Progenitor cell of endocrine pancreas (in vitro differentiated cells): ENCODE measurements around the gene CLSTN3. TPM values are rescaled to one million over a fixed set of nuclear protein-coding genes. Genes with fewer than 3 reads are reported as not detected.

Source experiments
- DNase-seq: peaks from one replicate; pipeline ENCODE4 v3.0.0; 2021; ENCODE audit warnings: low spot score; ENCODE audit not compliant: unreplicated experiment
- H3K27ac Mint-ChIP-seq: 2 replicates; pipeline ENCODE4 v1.8.0; 2021; ENCODE audit warnings: mild to moderate bottlenecking, moderate library complexity, mixed read lengths
- H3K27me3 Mint-ChIP-seq: 2 replicates; pipeline ENCODE4 v1.8.0; 2021; ENCODE audit warnings: mixed read lengths
- H3K36me3 Mint-ChIP-seq: 2 replicates; pipeline ENCODE4 v1.8.0; 2022; ENCODE audit warnings: mixed read lengths; ENCODE audit not compliant: insufficient read depth
- H3K4me1 Mint-ChIP-seq: 2 replicates; pipeline ENCODE4 v1.8.0; 2021; ENCODE audit warnings: low read depth, mixed read lengths
- H3K4me3 Mint-ChIP-seq: 2 replicates; pipeline ENCODE4 v1.8.0; 2021; ENCODE audit warnings: low read depth, mild to moderate bottlenecking, moderate library complexity, mixed read lengths
- H3K9me3 Mint-ChIP-seq: 2 replicates; pipeline ENCODE4 v1.8.0; 2021; ENCODE audit warnings: low read depth, mixed read lengths
- total RNA-seq: library from RNA; stranded (reverse); gene quantifications from 2 replicates; pipeline ENCODE4 v1.2.1, GENCODE V29; 2021
- TF ChIP-seq, protein P1 (sequence below): fragments of 200-600 bp; sonication (generic); IDR thresholded peaks from one replicate; pipeline ENCODE4 v1.5.0; 2021; ENCODE audit warnings: antibody characterized with exemption, mild to moderate bottlenecking; ENCODE audit not compliant: unreplicated experiment

Gene CLSTN3
- total RNA-seq, 1 donor from 2014 or later: 202 TPM

DNA sequence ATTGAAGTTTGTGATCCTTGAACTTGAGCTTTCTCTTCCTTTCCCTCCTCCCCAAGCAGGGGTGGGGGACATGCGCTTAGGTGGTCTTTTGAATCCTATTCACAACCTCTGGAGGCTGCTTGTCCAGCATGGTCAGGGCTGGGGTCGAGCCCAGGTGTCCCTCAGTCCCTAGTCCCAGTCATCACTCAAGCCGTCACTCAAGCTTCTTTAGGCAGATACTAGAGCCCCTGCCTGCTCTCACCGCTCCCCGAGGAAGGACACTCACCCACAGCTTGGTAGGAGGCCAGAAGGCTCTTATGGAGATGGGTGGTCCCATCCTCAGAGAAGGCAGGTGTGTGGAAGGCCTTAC lies 20.6 kb upstream of the CLSTN3 start:
- H3K27me3 Mint-ChIP-seq: no peaks in the 10 kb centered on the region
- peaks cover 24% of the 10 kb centered on the region for H3K36me3 Mint-ChIP-seq
- TF ChIP-seq, protein P1, sequence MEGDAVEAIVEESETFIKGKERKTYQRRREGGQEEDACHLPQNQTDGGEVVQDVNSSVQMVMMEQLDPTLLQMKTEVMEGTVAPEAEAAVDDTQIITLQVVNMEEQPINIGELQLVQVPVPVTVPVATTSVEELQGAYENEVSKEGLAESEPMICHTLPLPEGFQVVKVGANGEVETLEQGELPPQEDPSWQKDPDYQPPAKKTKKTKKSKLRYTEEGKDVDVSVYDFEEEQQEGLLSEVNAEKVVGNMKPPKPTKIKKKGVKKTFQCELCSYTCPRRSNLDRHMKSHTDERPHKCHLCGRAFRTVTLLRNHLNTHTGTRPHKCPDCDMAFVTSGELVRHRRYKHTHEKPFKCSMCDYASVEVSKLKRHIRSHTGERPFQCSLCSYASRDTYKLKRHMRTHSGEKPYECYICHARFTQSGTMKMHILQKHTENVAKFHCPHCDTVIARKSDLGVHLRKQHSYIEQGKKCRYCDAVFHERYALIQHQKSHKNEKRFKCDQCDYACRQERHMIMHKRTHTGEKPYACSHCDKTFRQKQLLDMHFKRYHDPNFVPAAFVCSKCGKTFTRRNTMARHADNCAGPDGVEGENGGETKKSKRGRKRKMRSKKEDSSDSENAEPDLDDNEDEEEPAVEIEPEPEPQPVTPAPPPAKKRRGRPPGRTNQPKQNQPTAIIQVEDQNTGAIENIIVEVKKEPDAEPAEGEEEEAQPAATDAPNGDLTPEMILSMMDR: no peak
- H3K9me3 Mint-ChIP-seq: peaks cover 10% of the 10 kb centered on the region
- no peak for DNase-seq
- H3K4me1 Mint-ChIP-seq: peaks cover 11% of the 10 kb centered on the region
- H3K27ac Mint-ChIP-seq: no peak overlapping the region
- H3K4me3 Mint-ChIP-seq: peak overlapping the region; percentile 94

DNA sequence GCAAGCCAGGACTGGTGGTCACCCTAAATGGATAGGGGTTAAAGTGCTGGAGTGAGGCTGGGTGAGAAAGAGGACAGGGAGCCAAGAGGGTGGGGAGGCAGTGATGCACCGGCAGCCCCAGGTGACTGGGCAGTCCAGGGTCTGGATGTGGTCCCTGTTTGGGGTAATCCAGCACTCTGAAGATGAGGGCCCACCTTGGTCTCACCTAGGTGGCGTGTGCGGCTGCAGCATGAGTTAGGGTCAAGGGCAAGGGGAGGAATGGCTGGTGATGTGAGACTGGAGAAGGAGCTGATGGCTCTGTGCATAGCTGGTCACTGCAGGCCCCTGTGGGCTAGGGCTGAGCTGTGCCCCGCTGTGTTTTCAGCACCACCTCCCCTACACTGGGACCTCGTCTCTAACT lies 19.5 kb upstream of the CLSTN3 start:
- Mint-ChIP-seq H3K9me3 (peaks cover 7% of the 10 kb centered on the region), H3K27me3 (no peaks in the 10 kb centered on the region), H3K4me1 (peaks cover 10% of the 10 kb centered on the region), H3K36me3 (peaks cover 18% of the 10 kb centered on the region), H3K4me3 (no peak overlapping the region), H3K27ac (no peak overlapping the region)
- DNase-seq: no peak
- TF ChIP-seq, protein P1: no peak

DNA sequence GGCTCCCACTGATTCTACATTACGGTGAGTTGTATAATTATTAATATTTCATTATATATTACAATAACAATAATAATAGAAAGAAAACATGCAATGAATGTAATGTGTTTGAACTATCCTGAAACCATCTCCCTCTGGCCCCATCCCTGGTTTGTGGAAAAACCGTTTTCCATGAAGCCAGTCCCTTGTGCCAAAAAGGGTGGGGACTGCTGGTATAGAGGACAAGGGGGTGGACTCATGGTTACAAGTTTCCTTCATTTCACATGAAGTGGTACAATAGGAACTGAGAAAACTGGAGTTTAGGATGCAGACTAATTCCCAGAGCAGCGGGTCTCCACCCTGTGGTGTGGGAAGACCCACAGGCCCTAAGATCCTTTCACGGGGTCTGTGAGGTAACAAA lies 18.1 kb upstream of the CLSTN3 start:
- peaks cover 9% of the 10 kb centered on the region for H3K4me1 Mint-ChIP-seq
- no peak overlapping the region for H3K4me3 Mint-ChIP-seq
- H3K27ac Mint-ChIP-seq: no peak overlapping the region
- TF ChIP-seq, protein P1: no peak
- H3K9me3 Mint-ChIP-seq: no peaks in the 10 kb centered on the region
- H3K36me3 Mint-ChIP-seq: peaks cover 7% of the 10 kb centered on the region
- no peaks in the 10 kb centered on the region for H3K27me3 Mint-ChIP-seq
- DNase-seq: no peak

DNA sequence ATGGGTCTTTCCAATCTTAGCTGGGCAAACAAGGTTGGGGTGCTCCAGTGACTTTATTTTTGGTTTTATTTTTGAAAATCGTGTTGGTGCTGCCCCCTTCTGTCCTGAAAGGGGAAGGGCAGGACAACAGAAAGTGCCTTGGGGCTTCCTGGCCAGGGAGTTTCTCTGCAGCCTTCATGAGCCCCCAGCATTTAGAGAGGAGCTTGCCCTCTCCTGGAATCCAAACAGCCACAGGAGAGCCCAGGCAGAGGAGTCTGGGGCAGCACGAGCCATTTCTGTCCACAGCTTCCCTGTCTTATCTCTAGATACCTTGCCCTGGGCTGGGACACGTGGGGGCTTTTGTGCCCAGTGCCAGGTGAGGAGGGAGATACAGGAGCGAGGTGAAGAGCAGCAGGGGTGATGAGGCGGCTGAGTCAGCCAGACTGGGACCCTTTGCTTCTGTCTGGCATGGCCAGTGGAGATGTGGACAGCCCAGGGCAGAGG lies 16.7 kb upstream of the CLSTN3 start:
- no peak for DNase-seq
- TF ChIP-seq, protein P1: peak; percentile 96
- H3K9me3 Mint-ChIP-seq: no peaks in the 10 kb centered on the region
- H3K4me1 Mint-ChIP-seq: peaks cover 3% of the 10 kb centered on the region
- no peak overlapping the region for H3K4me3 Mint-ChIP-seq
- H3K27me3 Mint-ChIP-seq: no peaks in the 10 kb centered on the region
- H3K27ac Mint-ChIP-seq: peak overlapping the region; percentile 5
- peaks cover 3% of the 10 kb centered on the region for H3K36me3 Mint-ChIP-seq

DNA sequence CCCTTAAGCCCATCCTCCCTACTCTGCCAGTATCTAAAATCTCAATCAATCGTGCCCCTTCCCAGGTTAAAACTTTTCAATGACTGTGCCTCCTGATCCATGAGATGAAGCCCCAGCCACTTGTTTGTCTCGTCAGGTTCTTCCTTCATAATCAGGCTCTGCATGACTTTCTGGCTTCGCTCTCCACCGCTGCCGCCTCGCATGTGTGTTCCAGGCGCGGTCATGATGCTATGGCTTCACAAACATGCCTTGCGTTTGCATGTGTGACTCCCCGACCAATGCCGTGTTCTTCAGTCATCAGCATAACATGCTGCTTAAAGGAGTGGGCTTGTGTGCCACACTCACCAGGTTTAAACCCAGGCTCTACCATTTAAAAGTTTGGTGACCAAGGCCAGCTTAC lies 16.2 kb upstream of the CLSTN3 start:
- no peak for DNase-seq
- Mint-ChIP-seq H3K36me3 (peaks cover 5% of the 10 kb centered on the region), H3K9me3 (no peaks in the 10 kb centered on the region), H3K27ac (no peak overlapping the region), H3K4me3 (no peak overlapping the region), H3K27me3 (no peaks in the 10 kb centered on the region), H3K4me1 (peaks cover 2% of the 10 kb centered on the region)
- TF ChIP-seq, protein P1: no peak
